Measurements from ENCODE around the gene SGMS1. TPM values are rescaled to one million over a fixed set of nuclear protein-coding genes. Genes with fewer than 3 reads are reported as not detected.
A peak's percentile ranks its signal among the peaks of the same experiment; 100 is the strongest.

Gene SGMS1
- total and polyA plus RNA-seq, 2 experiments from 2014 or later: 15.0 to 34.7 TPM

GRCh38 chr10:50620899-50621298, 2.9 kb downstream of the SGMS1 start:
- Histone ChIP-seq H4K20me1 (replicated peaks; ENCODE audit: insufficient read depth) (no peaks in the 10 kb centered on the region; the same call in 1 of the 2 replicates), H3K4me2 (peak overlapping the region; percentile 79), H3K36me3 (ENCODE audit: insufficient read depth) (no peaks in the 10 kb centered on the region), H3K4me3 (peak overlapping the region; percentile 86), H3K27me3 (ENCODE audit: insufficient read depth) (peaks cover 4% of the 10 kb centered on the region; the same call in 1 of the 2 replicates), H2AFZ (no peak overlapping the region), H3F3A (replicated peaks; ENCODE audit: low read depth) (peaks cover 5% of the 10 kb centered on the region), H3K27ac (ENCODE audit: low read depth) (no peak overlapping the region), H3K4me1 (ENCODE audit: insufficient read depth) (peaks cover 60% of the 10 kb centered on the region), H3K9me2 (ENCODE audit: insufficient read depth) (no peaks in the 10 kb centered on the region), H3K79me2 (replicated peaks; ENCODE audit: insufficient read depth) (peaks cover 55% of the 10 kb centered on the region)
- Mint-ChIP-seq H3K4me1 (peaks cover 60% of the 10 kb centered on the region), H3K27me3 (ENCODE audit: insufficient read depth, low read depth, poor library complexity) (peaks cover 17% of the 10 kb centered on the region), H3K4me3 (peak overlapping the region; percentile 58), H3K9me3 (no peaks in the 10 kb centered on the region), H3K36me3 (ENCODE audit: low read depth) (no peaks in the 10 kb centered on the region), H3K27ac (no peak overlapping the region)
- DNase-seq (ENCODE audit: low spot score) (no peak), ATAC-seq (no peak)
- TF ChIP-seq STAT1 (IDR thresholded peaks at IDR 0.05; ENCODE audit: unreplicated experiment) (no peak), POLR2AphosphoS5 (IDR thresholded peaks at IDR 0.05; ENCODE audit: low read depth) (no peak), ZNF331 (CRISPR knock-in tag; IDR thresholded peaks at IDR 0.05; ENCODE audit: low read depth) (no peak), ZNF114 (CRISPR knock-in tag; IDR thresholded peaks at IDR 0.05) (no peak), EZH2phosphoT487 (IDR thresholded peaks at IDR 0.05; ENCODE audit: unreplicated experiment) (no peak), ZNF462 (CRISPR knock-in tag; IDR thresholded peaks at IDR 0.05) (no peak)

GRCh38 chr10:50619882-50620281, 3.9 kb downstream of the SGMS1 start:
- Histone ChIP-seq H3K36me3 (ENCODE audit: insufficient read depth) (no peaks in the 10 kb centered on the region), H3K9me2 (ENCODE audit: insufficient read depth) (no peaks in the 10 kb centered on the region), H4K20me1 (replicated peaks; ENCODE audit: insufficient read depth) (no peaks in the 10 kb centered on the region; the same call in 1 of the 2 replicates), H3K79me2 (replicated peaks; ENCODE audit: insufficient read depth) (peaks cover 65% of the 10 kb centered on the region), H3F3A (replicated peaks; ENCODE audit: low read depth) (peaks cover 5% of the 10 kb centered on the region), H3K27me3 (ENCODE audit: insufficient read depth) (peaks cover 4% of the 10 kb centered on the region; the same call in 1 of the 2 replicates), H3K27ac (ENCODE audit: low read depth) (peak overlapping the region; percentile 90), H3K4me1 (ENCODE audit: insufficient read depth) (peaks cover 69% of the 10 kb centered on the region), H3K4me3 (peak overlapping the region; percentile 86), H3K4me2 (peak overlapping the region; percentile 79), H2AFZ (no peak overlapping the region)
- peak; percentile 48 for DNase-seq (ENCODE audit: low spot score)
- Mint-ChIP-seq H3K9me3 (no peaks in the 10 kb centered on the region), H3K27me3 (ENCODE audit: insufficient read depth, low read depth, poor library complexity) (peaks cover 18% of the 10 kb centered on the region), H3K4me3 (peak overlapping the region; percentile 48), H3K27ac (peak overlapping the region; percentile 69), H3K4me1 (peaks cover 65% of the 10 kb centered on the region), H3K36me3 (ENCODE audit: low read depth) (no peaks in the 10 kb centered on the region)
- ATAC-seq: 0 out of 3 replicates have a peak, but pooled peaks have one; percentile 0
- no peak for TF ChIP-seq NANOG (IDR thresholded peaks at IDR 0.05; ENCODE audit: borderline replicate concordance)
- no peak for TF ChIP-seq ETS1 (IDR thresholded peaks at IDR 0.05)
- no peak for TF ChIP-seq ZNF114 (CRISPR knock-in tag; IDR thresholded peaks at IDR 0.05)
- no peak for TF ChIP-seq JUNB (IDR thresholded peaks at IDR 0.05; ENCODE audit: unreplicated experiment)
- no peak for TF ChIP-seq POLR2AphosphoS5 (IDR thresholded peaks at IDR 0.05; ENCODE audit: low read depth)
